Right ventricle myocardium superior (tissue), 1 donor: ENCODE measurements around the gene CFAP74. TPM values are rescaled to one million over a fixed set of nuclear protein-coding genes. Genes with fewer than 3 reads are reported as not detected.

Experiments used
- ATAC-seq: fragments of 200-7000 bp; cut with Tn5 transposase; one replicate; pipeline ENCODE4 v1.9.1; 2020; ENCODE audit warnings: mild to moderate bottlenecking; ENCODE audit not compliant: poor library complexity
- DNase-seq: peaks from one replicate; pipeline ENCODE4 v3.0.0-alpha.2; 2020
- intact Hi-C: fragments of 100-400 bp; cut with DNase I; formaldehyde crosslinking; loops from one replicate; pipeline ENCODE4 v1.11.2; 2022
- total RNA-seq: library from RNA; stranded (reverse); fragmentation: NEBNext Ultra II Directional; extraction: Animal tissue kit (Norgen Biotek cat#: 25700); gene quantifications from one replicate; pipeline ENCODE4 v1.2.1, GENCODE V29; 2021
- donor health status: DM: no; HTN: yes; CAD: no; lungs with severe emphysema.

The CFAP74 gene
- total RNA-seq, 1 donor from 2014 or later = not detected

GRCh38 chr1:1976031-1976430 is 27.6 kb downstream of the CFAP74 start:
- intact Hi-C loops = no loop called here
- DNase-seq (no peak), ATAC-seq (no peak)

GRCh38 chr1:1975535-1975934 is 28.1 kb downstream of the CFAP74 start:
- intact Hi-C loops = no loop called here
- DNase-seq = no peak

GRCh38 chr1:1974834-1975233 is 28.8 kb downstream of the CFAP74 start:
- DNase-seq (no peak), ATAC-seq (no peak)
- intact Hi-C loops = no loop called here

More at GRCh38 chr1:1975535-1975934, 28.1 kb downstream of the CFAP74 start:
- ATAC-seq = no peak

GRCh38 chr1:1973716-1974642 is 29.6 kb downstream of the CFAP74 start:
- ATAC-seq (no peak), DNase-seq (no peak)
- intact Hi-C loops = no loop called here

GRCh38 chr1:1972976-1973715 is 30.4 kb downstream of the CFAP74 start:
- DNase-seq (no peak), ATAC-seq (no peak)
- intact Hi-C loops = no loop called here

- ATAC-seq (no peak), DNase-seq (no peak)
- intact Hi-C loops = no loop called here
Observed at GRCh38 chr1:1971688-1972087, 31.9 kb downstream of the CFAP74 start.

- intact Hi-C loops = no loop called here
- DNase-seq = no peak
Observed at GRCh38 chr1:1971017-1971416, 32.6 kb downstream of the CFAP74 start.

GRCh38 chr1:1969953-1970716 is 33.5 kb downstream of the CFAP74 start:
- intact Hi-C loops = no loop called here
- ATAC-seq = no peak
- no peak for DNase-seq

More at GRCh38 chr1:1971017-1971416, 32.6 kb downstream of the CFAP74 start:
- ATAC-seq = no peak

- no peak for ATAC-seq
- intact Hi-C loops = no loop called here
- DNase-seq = no peak
Observed at GRCh38 chr1:1969505-1969900, 34.1 kb downstream of the CFAP74 start.

GRCh38 chr1:1968767-1969504 is 34.6 kb downstream of the CFAP74 start:
- ATAC-seq = peak; percentile 12
- DNase-seq = no peak
- intact Hi-C loops = no loop called here

- no peak for DNase-seq
- intact Hi-C loops = no loop called here
- no peak for ATAC-seq
Observed at GRCh38 chr1:1967879-1968278, 35.7 kb downstream of the CFAP74 start.

GRCh38 chr1:1967151-1967550 is 36.4 kb downstream of the CFAP74 start:
- intact Hi-C loops = no loop called here
- DNase-seq (no peak), ATAC-seq (no peak)

GRCh38 chr1:1966071-1966740 is 37.4 kb downstream of the CFAP74 start:
- no peak for DNase-seq
- intact Hi-C loops = no loop called here
- no peak for ATAC-seq

GRCh38 chr1:1965546-1965945 is 38.0 kb downstream of the CFAP74 start:
- DNase-seq (no peak), ATAC-seq (no peak)
- intact Hi-C loops = no loop called here

GRCh38 chr1:1964811-1965210 is 38.8 kb downstream of the CFAP74 start:
- no peak for ATAC-seq
- intact Hi-C loops = loop anchor here (5.0 kb wide), 1 partner anchor 77 kb away; no protein-coding TSS in a partner anchor
- no peak for DNase-seq

GRCh38 chr1:1963570-1963969 is 40.0 kb downstream of the CFAP74 start:
- ATAC-seq = no peak
- intact Hi-C loops = loop anchor here (5.0 kb wide), 1 partner anchor 79 kb away; no protein-coding TSS in a partner anchor
- no peak for DNase-seq

GRCh38 chr1:1962752-1963151 is 40.8 kb downstream of the CFAP74 start:
- ATAC-seq = no peak
- intact Hi-C loops = loop anchor here (5.0 kb wide), 1 partner anchor 80 kb away; no protein-coding TSS in a partner anchor
- DNase-seq = no peak
